Measurements from ENCODE around the gene ZBP1.

DNA sequence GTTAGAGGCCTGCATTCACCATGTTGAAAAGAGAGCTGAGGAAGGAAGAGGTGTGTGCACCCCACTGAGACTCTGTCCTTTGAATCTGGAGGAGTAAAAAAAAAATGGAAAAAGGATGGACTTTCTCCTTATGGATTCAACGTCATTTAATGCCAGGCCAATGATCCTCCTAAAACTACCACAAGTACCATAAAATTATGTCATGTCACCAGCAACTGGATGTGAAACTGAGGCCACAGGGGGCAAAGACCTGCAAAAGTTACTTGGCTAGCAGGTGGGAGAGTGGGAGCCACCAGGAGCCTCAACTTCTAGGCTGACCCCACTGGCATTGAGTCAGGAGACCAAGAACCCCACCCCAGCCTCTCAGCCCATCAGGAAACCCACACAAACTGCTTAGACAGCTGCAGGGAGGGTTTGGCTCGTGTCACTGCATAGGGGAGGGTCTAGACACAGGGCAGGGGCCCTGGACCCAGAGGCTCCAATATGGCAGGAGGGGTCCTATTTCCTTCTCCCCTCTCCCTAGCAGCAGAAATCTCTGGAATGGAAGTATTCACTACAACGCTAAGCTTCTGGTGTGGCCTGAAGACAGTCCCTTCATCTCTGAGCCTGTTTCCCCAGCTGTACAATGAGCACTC is 48.3 kb downstream of the ZBP1 start:
- TF ChIP-seq EZH2 (IDR thresholded peaks at IDR 0.05; ENCODE audit: low read length, unreplicated experiment) = no peak
- TF ChIP-seq CTCF (conservative IDR thresholded peaks at IDR 0.05; ENCODE audit: low read depth, low read length) = no peak
- no peak for TF ChIP-seq EZH2phosphoT487 (IDR thresholded peaks at IDR 0.05; ENCODE audit: borderline replicate concordance, low read length)
